GM21528 (cell line): Measurements from ENCODE around the gene CD180.
"Not testable (repeated sequence)": the region's sequence is repeated elsewhere in the genome, so short reads cannot be mapped to it uniquely, and the experiment has no call there.

Experiments
- ATAC-seq: cut with Tn5 transposase; IDR thresholded peaks from one replicate; pipeline ENCODE4 v1.9.1; 2021; ENCODE audit warnings: mild to moderate bottlenecking, moderate library complexity; ENCODE audit not compliant: unreplicated experiment, low FRiP score

Gene CD180

DNA sequence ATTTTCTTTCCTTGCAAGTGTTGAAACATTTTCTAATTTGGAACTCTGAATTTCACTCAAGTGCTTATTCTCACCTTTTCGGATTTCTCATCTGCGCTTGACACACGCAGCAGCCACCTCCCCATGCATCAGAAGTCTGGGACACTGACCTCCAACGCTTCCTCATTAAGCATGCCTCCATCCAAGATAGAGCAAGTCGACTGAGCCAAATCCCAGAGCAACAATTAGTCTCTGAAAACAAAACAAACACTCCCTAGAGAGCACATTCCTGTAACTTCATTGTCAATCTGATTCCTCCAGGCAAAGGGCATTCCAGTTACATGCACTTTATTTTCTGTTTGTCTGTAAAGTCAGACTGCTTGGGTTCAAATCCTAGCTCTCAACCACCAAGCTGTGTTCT, 5.7 kb downstream of the CD180 start:
- no peak for ATAC-seq

DNA sequence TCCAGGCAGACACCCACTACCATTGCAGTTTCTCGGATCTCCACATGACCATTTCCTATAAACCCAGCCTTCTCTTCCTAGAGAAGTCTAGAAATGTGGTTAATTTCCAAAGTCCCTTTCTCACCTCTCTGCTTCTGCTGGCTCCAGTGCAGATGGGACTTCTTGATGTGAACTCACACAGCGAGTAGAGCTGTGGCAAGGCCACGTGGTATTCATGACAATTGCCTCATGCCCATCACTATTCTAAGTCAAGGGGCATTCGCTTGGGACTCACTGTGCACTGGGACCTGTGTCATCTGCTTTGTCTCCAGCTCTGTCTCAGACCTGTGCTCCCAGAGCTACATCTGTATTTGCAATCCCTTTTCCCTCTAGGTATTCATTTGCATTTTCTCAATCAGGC, 6.2 kb downstream of the CD180 start:
- ATAC-seq = no peak

DNA sequence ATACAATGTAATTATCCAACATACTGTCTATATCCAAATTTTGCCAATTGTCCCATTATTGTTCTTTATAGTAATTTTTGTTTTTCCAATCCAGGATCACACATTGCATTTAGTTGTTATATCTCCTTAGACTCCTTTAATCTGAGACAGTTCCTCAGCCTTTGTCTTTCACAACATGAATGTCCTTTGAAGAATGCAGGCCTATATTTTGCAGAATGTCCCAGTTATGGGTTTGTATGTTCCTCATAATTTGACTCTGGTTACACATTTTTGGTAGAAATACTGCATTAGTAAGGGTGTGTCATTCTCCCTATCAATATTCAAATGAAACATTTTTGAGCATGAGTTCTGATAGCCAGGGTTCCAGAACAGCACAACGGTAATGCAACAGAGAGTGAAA, 6.7 kb downstream of the CD180 start:
- no peak for ATAC-seq

DNA sequence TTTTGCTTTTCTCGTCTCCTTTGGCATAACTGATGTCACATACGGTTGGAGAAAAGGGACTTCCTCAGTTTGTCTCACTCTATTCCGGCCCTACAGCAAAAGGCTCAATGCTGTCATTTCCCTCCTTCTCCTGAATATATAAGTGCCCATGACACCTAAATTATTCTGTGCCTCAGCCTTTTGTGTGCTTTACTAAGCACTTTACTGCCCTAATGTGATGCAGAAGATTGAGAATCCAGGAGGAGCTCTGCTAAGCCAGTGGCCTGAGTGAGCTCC, 7.6 kb downstream of the CD180 start:
- ATAC-seq = no peak

DNA sequence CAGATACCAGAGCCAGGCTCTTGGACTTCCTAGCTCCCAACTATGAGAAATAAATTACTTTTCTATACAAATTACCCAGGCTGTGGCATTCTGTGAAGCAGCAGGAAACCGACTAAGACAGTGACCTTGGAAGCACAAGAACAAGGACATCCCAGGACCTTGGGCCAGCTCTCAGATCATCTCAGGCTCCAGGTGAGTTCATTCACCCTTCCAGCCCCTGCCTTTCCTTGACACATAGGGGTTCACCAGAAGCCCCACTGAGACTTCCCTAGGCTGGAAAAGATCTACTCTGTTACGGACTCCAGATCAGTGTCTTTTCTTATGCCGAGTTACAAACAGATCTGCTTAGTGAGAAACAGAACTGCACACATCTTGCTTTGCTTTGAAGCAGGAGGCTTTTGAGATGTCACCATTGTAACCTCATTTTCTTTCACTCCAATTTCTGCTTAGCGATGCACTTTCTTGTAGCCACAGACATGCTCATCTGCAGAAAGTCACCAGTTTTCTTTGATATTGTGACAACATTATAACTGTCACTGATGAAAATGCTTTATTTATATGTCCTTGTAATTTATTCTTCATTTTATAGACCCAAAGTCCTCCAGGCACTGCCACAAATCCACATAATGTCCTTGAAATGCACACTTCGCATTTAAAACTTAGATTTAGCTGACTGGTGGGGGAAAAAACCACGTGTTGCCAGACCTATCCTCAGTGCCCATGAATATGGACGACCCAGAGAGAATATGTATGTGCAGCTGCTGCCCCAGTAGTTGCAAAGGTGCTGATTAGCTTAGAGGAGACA, 8.1 kb downstream of the CD180 start:
- no peak for ATAC-seq

DNA sequence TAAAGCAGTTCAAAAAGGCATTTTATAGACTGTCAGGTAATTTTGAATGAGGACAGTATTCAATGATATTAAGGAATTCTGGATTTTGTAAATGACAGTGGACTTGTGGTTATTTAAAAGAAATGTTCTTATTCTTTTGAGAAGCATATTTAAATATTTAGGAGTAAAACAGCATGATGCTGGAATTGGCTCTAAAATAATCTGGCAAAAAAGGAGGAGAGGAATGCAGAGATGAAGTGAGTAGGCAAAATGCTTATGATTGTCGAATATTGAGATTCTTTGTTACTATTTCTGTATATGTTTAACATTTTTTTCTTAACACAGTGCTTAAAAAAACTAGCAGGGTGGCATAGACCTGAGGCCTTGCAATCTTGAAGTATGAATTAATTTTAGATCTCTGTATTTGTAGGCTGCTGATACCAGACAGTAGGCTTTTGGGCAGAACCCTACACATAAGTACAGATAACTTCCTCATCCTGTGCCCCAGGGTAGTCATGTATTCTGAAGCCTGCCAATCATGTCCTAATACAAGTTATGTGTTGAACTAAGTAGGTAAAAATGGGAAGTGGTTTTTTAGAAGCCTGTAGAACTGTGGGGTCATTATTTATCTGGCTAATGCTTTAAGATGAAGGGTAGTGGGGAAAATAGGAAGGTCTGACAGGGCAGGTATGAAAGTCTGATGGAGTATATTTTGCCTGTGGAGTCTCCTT, 9.4 kb downstream of the CD180 start:
- no peak for ATAC-seq

DNA sequence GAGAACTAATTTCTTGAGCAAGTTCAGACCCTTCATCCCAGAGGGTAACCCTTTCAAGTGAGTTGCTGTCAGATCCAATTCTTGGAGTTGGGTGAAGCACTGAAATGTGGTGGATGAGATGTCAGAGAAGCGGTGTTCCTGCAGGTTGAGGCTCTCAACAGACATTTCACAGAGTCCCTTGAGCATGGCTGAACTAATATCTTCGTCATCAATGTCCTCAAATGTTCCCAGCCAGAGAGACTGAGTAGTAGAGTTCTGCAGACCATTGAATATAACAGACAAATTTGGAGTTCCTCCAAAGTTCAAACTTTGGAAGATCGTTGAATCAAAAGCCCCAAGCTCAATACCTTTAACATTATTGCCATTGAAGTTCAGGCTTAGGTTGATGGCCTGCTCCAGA, 12.7 kb downstream of the CD180 start:
- no peak for ATAC-seq

DNA sequence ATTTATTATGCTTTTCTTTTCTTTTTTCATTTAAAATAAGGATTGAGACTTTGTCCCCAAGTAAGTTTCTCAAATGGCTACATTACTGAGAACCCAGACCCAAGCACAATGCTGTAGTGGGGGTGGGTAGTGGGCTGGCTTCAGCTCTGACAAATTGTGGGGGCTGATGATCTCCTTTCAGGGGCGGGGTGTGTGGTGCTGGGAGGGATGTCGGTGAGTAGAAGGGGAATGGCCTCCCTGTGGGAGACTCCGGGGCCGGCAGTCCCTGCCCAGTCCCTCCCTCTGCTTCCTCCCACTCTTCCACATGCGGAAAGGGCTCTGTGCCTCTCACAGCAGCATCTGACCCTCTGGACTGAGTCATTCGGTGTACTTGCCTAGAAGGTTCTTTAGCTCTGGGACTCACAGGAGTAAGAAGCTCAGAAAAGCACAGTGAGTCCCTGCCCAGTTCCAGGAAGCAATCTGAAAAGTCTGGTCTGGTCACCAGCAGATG, 14.3 kb downstream of the CD180 start:
- no peak for ATAC-seq

DNA sequence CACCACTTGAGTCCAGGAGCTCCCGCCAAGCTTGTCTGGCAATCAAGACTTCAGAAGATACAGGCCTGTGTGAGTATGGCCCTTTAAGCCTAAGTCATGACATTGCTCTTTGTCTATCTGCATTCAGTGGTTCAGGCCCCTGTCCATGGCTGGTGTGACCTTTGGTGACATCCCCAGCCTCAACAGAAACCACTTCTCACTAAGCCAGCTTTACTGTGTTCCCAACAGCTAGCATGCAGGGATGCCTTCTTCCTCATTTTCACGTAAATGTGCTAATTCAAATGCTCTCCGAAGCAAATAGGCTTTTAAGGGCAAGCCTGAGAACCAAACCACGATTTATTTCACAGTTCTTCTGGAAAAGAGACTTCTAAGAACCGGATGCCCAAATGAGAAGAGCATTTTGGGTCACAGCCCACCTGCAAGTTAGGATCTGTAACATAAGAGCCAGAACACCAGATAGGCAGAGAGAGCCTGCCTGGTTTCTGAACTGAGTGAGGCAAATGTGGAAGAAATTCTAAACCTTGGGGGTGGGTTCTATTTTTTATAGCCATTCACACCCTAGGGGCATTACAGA, 14.9 kb downstream of the CD180 start:
- ATAC-seq = no peak

DNA sequence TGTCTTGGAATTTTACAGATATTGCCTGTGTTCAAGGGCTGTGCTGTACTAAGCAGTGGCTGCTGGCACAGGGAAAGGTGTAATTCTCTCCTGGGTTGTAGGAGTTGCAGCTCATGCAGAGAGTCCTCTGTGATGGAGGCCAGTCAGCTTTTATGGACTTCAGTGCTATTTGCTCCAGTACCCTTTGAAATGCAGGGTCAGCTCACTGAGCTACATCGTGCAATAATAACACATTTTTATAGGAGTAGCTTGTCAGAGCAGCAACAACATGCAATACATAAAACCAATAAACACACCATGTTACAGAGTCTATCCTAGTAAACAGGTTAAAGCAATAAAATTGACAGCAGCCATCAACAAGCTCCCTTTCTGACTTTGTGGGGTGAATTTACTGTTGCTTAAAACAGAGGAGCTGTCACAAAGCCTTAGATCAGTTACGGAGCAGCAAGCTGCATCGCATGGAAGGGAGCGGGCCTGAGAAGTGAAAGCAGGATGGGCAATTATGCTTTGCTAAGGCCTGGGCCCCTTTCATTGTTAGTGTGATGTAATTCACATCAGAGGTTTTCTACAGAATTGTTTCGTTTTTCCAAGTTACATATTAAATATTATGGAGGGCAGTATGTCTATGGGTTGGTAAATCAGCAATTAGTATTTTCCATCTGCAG, 16.8 kb downstream of the CD180 start:
- ATAC-seq = no peak

DNA sequence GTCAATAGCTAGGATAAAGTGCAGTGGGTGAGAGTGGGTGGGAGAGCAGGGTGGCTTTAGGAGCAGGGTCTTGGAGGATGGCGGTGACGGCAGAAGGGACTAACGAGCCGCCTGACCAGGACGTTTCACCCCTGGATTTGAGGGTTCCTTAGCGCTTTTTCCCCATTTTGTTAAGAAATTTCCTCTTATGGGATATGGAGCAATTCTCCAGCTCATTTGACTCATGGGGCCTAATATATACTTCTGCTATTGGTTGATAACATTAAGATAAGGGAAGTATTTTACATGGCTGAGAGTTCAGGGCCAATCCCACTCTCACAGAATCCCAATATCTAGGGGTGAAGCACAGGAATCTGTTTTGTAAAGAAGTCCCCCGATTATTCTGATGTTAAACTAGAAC, 17.6 kb downstream of the CD180 start:
- no peak for ATAC-seq

DNA sequence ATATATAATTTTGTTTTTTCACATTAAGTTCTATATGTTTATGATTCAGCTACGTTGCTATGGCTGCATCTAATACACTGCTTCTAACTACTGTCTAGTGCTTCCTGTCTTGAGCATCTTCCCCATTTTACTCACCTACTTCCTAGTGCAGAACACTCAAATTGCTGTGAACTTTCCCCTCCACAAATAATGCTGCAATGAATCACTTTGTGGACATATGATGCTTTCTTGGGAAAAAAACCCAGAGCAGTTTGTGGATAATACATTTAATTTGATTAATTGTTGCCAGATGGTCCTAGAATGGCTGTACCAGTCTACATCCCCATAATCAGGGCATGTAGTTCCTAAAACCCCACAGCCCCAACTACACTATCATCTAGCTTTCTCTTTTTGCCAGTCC, 18.5 kb downstream of the CD180 start:
- ATAC-seq = no peak

DNA sequence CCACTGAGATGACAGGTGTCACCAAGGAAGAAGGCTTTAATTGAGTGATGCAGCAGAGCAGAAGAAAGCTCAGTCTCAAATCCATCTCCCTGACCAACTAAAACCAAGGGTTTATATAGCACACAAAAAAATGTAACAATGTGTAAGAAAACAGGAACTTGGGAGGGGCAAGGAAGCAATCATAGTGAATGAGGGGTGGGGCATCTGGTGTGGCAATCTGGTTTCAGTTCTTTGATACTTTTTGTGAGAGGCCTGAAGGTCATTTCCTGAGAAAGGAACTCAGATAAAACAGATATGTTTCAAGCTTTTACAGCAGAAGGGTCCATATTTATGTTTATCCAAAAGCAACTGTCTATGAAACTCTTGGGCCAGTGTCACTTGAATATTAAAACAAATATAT, 19.7 kb downstream of the CD180 start:
- no peak for ATAC-seq

DNA sequence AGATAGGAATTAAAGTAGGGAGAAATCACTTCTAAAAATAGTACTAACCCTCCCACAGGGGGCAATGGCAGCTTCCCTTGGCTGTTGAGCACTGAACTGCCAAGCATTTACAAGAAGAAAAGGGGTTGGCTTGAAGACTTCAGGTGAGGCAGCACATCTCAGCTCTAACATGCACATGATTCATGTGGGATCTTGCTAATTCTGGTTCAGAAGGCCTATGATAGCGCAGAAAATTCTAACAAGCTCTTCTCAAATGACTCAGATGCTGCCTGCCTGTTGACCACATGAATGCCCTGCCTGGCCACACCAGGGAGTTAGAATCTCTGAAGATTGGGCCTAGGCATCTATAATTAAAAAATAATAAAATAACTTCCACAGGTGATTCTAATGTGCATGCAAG, 22.6 kb downstream of the CD180 start:
- no peak for ATAC-seq

DNA sequence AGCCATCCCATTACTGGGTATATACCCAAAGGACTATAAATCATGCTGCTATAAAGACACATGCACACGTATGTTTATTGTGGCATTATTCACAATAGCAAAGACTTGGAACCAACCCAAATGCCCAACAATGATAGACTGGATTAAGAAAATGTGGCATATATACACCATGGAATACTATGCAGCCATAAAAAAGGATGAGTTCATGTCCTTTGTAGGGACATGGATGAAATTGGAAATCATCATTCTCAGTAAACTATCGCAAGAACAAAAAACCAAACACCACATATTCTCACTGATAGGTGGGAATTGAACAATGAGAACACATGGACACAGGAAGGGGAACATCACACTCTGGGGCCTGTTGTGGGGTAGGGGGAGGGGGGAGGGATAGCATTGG, 23.2 kb downstream of the CD180 start:
- ATAC-seq = not testable (repeated sequence)

DNA sequence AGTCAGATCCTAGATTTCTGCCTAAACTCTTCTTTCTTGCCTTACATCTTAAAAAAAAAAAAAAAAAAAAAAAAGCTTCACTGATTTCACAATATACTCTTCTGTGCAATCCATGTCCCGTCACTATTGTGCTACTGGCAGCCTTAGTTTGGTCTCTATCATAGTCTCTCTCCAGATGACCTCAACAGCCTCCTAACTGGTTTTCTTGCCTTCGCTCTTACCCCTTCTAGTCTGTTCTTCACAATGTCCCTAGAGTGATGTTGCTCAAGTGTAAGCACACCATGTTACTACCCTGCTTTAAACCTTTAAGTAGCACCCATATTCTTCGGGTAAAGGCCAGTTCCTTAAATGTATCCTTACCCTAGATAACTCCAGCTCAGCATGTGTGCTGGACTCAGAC, 25.8 kb downstream of the CD180 start:
- no peak for ATAC-seq

DNA sequence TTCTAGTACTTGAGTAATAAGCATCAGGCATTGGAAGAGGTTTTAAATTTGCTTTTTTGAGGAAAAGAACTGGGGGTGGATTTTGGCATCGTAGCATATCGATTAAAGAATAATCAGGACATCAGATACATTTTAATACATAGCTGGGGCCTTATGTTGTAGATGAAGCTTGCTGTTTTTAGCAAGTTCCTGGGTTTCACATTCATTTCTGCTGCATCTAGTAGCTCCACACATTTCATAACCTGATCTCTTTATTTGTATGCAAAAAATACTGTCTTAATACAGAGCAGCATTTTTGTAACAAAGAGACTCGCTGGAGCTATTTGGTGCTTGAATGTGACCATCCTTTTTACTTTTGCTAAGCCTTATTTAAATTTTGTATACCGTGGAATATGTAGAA, 28.5 kb downstream of the CD180 start:
- ATAC-seq = no peak

DNA sequence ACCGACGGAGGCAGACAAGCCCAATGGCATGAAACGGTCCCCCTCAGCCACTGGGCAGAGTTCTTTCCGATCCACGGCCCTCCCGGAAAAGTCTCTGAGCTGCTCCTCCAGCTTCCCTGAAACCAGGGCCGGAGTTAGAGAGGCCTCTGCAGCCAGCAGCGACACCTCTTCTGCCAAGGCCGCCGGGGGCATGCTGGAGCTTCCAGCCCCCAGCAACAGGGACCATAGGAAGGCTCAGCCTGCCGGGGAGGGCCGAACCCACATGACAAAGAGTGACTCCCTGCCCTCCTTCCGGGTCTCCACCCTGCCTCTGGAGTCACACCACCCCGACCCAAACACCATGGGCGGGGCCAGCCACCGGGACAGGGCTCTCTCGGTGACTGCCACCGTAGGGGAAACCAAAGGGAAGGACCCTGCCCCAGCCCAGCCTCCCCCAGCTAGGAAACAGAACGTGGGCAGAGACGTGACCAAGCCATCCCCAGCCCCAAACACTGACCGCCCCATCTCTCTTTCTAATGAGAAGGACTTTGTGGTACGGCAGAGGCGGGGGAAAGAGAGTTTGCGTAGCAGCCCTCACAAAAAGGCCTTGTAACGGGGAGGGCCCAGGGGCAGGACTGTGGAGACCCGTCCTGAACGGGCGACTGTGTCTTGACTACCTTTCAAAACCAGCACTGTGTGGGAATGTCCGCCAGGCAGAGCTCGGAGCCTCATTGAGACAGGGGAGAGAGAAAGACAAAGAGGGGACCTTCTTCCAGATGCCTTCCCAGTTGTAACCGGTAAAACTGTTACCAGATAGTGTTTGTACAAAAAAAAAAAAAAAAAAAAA, 29.9 kb downstream of the CD180 start:
- ATAC-seq = peak; percentile 36

DNA sequence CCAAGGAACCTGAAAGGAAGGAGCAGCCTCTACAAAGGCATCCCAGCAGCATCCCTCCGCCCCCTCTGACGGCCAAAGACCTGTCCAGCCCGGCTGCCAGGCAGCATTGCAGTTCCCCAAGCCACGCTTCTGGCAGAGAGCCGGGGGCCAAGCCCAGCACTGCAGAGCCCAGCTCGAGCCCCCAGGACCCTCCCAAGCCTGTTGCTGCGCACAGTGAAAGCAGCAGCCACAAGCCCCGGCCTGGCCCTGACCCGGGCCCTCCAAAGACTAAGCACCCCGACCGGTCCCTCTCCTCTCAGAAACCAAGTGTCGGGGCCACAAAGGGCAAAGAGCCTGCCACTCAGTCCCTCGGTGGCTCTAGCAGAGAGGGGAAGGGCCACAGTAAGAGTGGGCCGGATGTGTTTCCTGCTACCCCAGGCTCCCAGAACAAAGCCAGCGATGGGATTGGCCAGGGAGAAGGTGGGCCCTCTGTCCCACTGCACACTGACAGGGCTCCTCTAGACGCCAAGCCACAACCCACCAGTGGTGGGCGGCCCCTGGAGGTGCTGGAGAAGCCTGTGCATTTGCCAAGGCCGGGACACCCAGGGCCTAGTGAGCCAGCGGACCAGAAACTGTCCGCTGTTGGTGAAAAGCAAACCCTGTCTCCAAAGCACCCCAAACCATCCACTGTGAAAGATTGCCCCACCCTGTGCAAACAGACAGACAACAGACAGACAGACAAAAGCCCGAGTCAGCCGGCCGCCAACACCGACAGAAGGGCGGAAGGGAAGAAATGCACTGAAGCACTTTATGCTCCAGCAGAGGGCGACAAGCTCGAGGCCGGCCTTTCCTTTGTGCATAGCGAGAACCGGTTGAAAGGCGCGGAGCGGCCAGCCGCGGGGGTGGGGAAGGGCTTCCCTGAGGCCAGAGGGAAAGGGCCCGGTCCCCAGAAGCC, 30.8 kb downstream of the CD180 start:
- ATAC-seq = peak; percentile 89
